Thymus (tissue), 11 donors: ENCODE data around the gene NDFIP1. TPM values are rescaled to one million over a fixed set of nuclear protein-coding genes. Genes with fewer than 3 reads are reported as not detected.
"Not testable (repeated sequence)": the region's sequence is repeated elsewhere in the genome, so short reads cannot be mapped to it uniquely, and the experiment has no call there.

Source experiments
- DNase-seq, 9 donors: peaks; one replicate each; pipeline ENCODE4 v3.0.0-alpha.2; 2013; ENCODE audit warnings: low spot score in 9 of 9, low read depth in 6 of 9, missing footprints in 1 of 9
- H3K27ac ChIP-seq, 2 donors: one replicate each; pipeline ENCODE4 v1.5.1; 2013; ENCODE audit warnings: control low read depth in 1 of 2, low read depth in 1 of 2, low read length in 1 of 2, mild to moderate bottlenecking in 1 of 2, moderate library complexity in 1 of 2
- H3K27me3 ChIP-seq, 2 donors: one replicate each; pipeline ENCODE4 v1.5.1; 2013; ENCODE audit warnings: low read length in 1 of 2; ENCODE audit not compliant: control insufficient read depth in 2 of 2, insufficient read depth in 1 of 2
- H3K36me3 ChIP-seq, 2 donors: one replicate each; pipeline ENCODE4 v1.5.1; 2013; ENCODE audit warnings: low read length in 1 of 2, mild to moderate bottlenecking in 1 of 2, moderate library complexity in 1 of 2; ENCODE audit not compliant: control insufficient read depth in 2 of 2, insufficient read depth in 2 of 2
- H3K4me1 ChIP-seq, 2 donors: one replicate each; pipeline ENCODE4 v1.5.1; 2013; ENCODE audit warnings: low read length in 2 of 2; ENCODE audit not compliant: control insufficient read depth in 2 of 2, insufficient read depth in 2 of 2
- H3K4me3 ChIP-seq, 2 donors: one replicate each; pipeline ENCODE4 v1.5.1; 2013; ENCODE audit warnings: low read length in 2 of 2, control low read depth in 1 of 2, mild to moderate bottlenecking in 1 of 2
- H3K9me3 ChIP-seq, 2 donors: one replicate each; pipeline ENCODE4 v1.5.1; 2013; ENCODE audit warnings: low read length in 1 of 2, mild to moderate bottlenecking in 1 of 2; ENCODE audit not compliant: control insufficient read depth in 2 of 2, insufficient read depth in 1 of 2
- WGBS: extraction: QIAGEN DNeasy Blood & Tissue Kit; methylation state at CpG from one replicate; pipeline ENCODE4 v1.1.7; 2013; 5-methylcytosine and 5-hydroxymethylcytosine counted together
- polyA plus RNA-seq: library from polyadenylated mRNA; stranded (reverse); fragments of 200-250 nt; gene quantifications from one replicate; pipeline ENCODE4 v1.2.3, GENCODE V29; 2013
- total RNA-seq: library from RNA; stranded (reverse); fragments of 120-200 nt; gene quantifications from one replicate; pipeline ENCODE4 v1.2.4, GENCODE V29; 2013
- donor health status: healthy.

Gene NDFIP1
- total and polyA plus RNA-seq, 2 donors = 39.7 to 121 TPM

DNA sequence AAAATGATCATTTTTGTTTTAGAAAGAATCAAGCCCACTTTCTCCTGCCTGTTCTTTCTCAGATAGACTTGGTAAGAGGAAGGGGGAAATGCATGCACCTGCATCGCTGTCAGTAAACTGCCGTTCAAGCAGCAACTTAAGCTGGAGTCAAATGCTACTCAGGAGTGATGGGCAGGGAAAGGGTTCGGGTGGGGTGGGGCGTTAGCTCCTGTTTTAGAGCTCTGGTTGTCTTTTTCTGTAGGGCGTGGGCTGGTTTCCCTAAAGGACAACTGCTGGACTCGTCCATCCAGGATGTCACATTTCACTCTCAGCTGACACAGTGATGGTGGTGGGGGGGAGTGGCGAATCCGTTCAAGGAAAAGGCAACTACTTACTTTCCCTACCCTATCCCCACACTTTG, 75.0 kb downstream of the NDFIP1 start:
- Histone ChIP-seq H3K27ac (no peak overlapping the region), H3K9me3 (no peaks in the 10 kb centered on the region), H3K4me3 (no peak overlapping the region), H3K27me3 (peaks cover 0 to 5% of the 10 kb centered on the region in 2 donors), H3K36me3 (no peaks in the 10 kb centered on the region), H3K4me1 (no peaks in the 10 kb centered on the region)
- no peak for DNase-seq
- 93% methylated on average over 8 of the region's 8 CpGs for WGBS

DNA sequence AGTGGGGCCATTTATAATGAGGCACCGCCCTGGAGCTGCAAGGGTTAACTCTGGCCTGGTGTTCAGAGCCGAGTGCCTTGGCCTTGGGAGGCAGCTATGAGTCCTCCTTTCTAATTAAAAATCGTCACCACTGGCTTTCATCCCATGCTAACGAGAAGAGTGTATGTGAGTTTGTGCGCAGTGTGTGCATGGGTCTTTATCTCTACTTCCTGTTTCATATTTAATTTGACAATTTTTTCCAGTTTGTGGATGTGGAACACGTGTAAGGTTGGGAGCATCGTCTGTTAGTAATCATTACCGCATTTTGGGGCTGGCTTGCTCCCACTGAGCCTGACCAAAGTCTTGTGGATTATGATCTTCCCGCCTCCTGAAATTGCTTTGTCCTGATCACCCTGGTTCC, 76.4 kb downstream of the NDFIP1 start:
- Histone ChIP-seq H3K9me3 (no peaks in the 10 kb centered on the region), H3K4me3 (no peak overlapping the region), H3K27me3 (peaks cover 0 to 5% of the 10 kb centered on the region in 2 donors), H3K27ac (no peak overlapping the region), H3K36me3 (no peaks in the 10 kb centered on the region), H3K4me1 (no peaks in the 10 kb centered on the region)
- WGBS = 88% methylated on average over 9 of the region's 9 CpGs
- DNase-seq = no peak

DNA sequence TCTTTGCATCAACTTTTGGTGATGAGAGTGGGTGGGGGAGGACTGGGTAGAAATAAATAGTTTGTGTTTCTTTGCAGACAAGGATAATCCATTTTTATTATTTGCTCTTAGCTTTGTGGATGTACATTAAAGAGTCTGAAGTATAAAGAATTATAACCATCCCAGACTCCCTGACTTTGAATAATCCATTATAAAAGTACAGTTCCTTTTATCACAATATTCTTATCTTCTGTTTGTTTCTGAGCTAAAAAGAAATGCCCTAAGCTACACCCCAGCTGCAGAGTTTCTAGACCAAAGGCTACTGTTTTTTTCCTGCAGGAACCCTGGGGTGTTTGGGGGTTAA, 77.9 kb downstream of the NDFIP1 start:
- Histone ChIP-seq H3K27me3 (peaks cover 0 to 4% of the 10 kb centered on the region in 2 donors), H3K27ac (no peak overlapping the region), H3K4me3 (no peak overlapping the region), H3K36me3 (no peaks in the 10 kb centered on the region), H3K9me3 (no peaks in the 10 kb centered on the region), H3K4me1 (no peaks in the 10 kb centered on the region)
- no peak for DNase-seq

DNA sequence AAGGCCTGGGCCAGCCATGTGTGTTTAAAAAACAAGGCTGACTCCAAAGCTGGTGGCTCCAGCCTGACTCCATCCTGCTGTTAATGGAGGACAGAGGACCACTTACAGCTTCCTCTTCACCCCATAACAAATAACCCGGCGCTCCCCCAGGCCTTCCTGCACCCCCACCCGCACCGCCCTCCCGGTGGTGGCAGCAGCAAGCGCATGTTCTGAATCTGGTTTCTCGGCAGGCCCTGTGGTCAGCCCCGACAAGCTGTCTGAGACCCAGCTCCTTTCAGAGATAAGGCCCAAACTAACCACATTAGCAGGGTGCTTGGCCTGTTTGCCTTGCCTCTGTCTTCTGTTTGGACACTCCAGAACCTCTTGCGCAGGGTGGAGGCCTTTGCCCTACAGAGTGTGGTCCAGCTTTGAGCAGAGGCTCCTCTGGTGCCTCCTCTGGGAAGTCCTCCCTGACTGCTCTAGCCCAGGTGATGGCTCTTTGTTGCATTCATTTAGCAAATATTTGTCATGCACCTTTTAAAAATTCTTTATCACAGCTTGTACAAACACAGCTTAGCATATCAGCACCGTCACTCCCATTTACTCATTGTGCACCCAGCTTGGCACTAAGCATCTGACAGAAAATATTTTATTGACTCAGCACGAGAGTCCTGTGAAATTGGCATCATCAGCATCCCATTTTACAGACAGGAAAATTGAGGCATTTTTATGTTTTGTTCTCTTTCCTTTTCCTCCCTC, 78.4 kb downstream of the NDFIP1 start:
- no peak for DNase-seq
- H3K27me3 ChIP-seq = peaks cover 0 to 4% of the 10 kb centered on the region in 2 donors
- no peaks in the 10 kb centered on the region for H3K9me3 ChIP-seq
- H3K4me1 ChIP-seq = no peaks in the 10 kb centered on the region
- H3K4me3 ChIP-seq = no peak overlapping the region
- no peak overlapping the region for H3K27ac ChIP-seq
- no peaks in the 10 kb centered on the region for H3K36me3 ChIP-seq
- WGBS = 30% methylated on average over 11 of the region's 11 CpGs

DNA sequence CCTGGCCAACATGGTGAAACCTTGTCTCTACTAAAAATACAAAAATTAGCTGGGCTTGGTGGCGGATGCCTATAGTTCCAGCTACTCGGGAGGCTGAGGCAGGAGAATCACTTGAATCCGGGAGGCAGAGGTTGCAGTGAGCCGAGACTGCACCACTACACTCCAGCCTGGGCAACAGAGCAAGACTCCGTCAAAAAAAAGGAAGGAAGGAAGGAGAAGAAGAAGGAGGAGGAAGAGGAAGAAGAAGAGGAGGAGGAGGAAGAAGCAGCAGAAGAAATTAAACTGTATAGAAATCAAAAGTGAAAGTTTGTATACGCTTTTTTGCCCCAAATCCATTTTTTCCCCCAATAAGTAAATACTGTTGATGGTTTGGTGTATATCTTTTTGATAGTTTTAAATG, 80.1 kb downstream of the NDFIP1 start:
- H3K9me3 ChIP-seq, H3K36me3 ChIP-seq, H3K27ac ChIP-seq, H3K27me3 ChIP-seq, H3K4me1 ChIP-seq, H3K4me3 ChIP-seq, DNase-seq: not testable (repeated sequence)
- 87% methylated on average over 6 of the region's 6 CpGs for WGBS

DNA sequence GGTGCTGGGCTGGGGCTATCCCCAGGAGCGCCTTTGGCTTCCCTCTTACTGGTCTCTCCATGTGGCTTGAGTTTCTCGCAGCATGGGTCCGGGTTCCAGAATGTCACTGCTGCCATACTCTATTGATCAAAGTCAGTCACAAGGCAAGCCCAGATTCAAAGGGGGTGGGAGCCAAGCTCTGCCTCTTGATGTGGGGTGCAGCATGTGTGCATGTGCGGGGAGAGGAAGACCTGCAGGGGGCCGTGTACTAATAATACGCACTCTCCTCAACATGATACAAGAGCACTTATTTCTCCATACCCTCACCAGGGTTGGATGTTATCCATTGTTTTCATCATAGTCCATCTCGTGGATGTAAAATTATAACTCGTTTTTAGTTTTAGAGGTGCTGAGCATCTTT, 81.2 kb downstream of the NDFIP1 start:
- Histone ChIP-seq H3K4me3 (no peak overlapping the region), H3K36me3 (no peaks in the 10 kb centered on the region), H3K9me3 (no peaks in the 10 kb centered on the region), H3K27me3 (peaks cover 0 to 4% of the 10 kb centered on the region in 2 donors), H3K4me1 (no peaks in the 10 kb centered on the region), H3K27ac (no peak overlapping the region)
- 84% methylated on average over 8 of the region's 8 CpGs for whole genome bisulfite sequencing
- no peak for DNase-seq

DNA sequence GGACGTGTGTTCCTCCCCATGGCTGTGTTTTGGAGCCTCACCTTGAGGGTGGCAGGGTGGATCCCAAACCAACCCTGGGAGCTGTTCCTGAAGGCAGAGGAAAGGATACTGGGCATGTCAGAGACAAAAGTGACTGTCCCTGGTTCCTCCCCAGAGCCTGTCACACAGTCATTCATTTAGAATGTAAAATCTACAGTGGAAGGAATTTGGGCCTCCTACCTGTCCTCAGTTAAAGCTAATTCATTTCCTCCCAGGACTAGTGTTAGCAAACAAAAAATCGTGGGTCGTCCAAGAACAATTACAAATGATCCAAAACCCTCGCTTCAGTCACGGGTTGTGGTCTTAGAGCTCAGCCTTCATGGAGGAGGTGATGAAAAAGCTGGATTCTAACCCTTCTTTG, 83.2 kb downstream of the NDFIP1 start:
- DNase-seq = no peak
- Histone ChIP-seq H3K36me3 (no peaks in the 10 kb centered on the region), H3K4me3 (no peak overlapping the region), H3K27ac (no peak overlapping the region), H3K4me1 (no peaks in the 10 kb centered on the region), H3K9me3 (no peaks in the 10 kb centered on the region), H3K27me3 (peaks cover 0 to 3% of the 10 kb centered on the region in 2 donors)
- 92% methylated on average over 5 of the region's 5 CpGs for WGBS

DNA sequence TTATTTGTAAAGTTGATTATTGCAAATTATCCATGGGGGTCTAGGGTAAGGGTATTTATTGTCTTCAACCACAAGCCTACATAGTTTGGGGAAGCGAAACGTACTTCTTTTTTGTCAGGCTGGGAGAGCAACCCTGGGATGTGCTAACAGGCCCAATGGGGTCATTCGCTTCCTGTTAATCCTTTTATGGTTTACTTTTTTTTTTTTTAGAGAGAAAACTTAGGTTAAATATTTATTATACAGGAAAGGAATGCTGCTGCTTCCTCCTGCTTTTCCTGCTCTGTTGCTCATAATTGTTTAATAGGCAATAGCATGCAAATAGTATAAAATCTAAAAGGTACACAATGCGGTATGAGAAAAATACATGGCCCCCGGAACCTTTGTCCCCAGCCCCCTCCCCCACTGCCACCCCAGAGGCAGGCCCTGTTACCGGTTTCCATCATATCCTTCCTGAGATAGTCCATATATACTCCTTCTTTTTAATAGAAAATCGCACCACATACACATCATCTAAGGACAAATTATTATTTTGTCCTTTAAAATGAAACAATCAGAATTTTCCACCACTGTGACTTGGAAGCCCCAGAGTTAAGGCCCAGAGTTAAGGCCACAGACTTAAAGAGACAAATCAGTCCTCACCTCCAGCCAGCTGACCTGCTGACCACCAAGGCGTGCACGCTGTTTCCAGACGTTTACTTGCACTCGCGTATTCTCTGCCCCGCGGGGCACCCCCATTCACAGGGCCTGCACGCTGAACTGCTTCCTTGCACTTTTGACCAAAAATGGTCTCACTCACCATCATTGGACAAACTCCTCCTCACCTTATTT, 83.9 kb downstream of the NDFIP1 start:
- Histone ChIP-seq H3K36me3 (no peaks in the 10 kb centered on the region), H3K4me3 (no peak overlapping the region), H3K27me3 (no peaks in the 10 kb centered on the region), H3K4me1 (no peaks in the 10 kb centered on the region), H3K9me3 (no peaks in the 10 kb centered on the region), H3K27ac (no peak overlapping the region)
- no peak for DNase-seq
- WGBS = 96% methylated on average over 15 of the region's 15 CpGs

DNA sequence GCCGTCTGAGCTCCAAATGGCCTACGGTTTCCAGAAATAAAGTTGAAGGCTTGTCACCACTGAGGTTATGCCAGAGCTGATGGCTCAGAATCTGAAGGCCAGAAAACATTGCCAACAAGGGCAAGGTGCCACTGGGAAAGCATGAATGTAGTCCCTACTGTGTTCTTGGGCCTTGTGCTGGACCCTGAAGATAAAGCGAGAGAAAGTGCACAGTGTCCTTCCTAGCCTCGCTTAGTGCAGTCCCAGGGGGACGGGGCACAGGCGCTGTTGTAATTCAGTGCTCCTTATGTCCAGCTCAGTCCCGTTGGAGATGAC, 84.5 kb downstream of the NDFIP1 start:
- Histone ChIP-seq H3K36me3 (no peaks in the 10 kb centered on the region), H3K27ac (no peak overlapping the region), H3K4me3 (no peak overlapping the region), H3K9me3 (no peaks in the 10 kb centered on the region), H3K27me3 (no peaks in the 10 kb centered on the region), H3K4me1 (no peaks in the 10 kb centered on the region)
- no peak for DNase-seq
- 96% methylated on average over 7 of the region's 7 CpGs for WGBS
